OCI-LY7 (cell line): ENCODE data around the gene RALGAPA2. TPM values are rescaled to one million over a fixed set of nuclear protein-coding genes. Genes with fewer than 3 reads are reported as not detected.

Experiments
- BruUV-seq: library from RNA; stranded (reverse); fragments of 400-500 nt; replicated peaks from 2 replicates; lab custom pipeline; 2021; lab: Mats Ljungman, UMichigan
- CTCF ChIA-PET: fragments of 300-600 bp; sonication (Branson Sonifier 250); formaldehyde crosslinking; loops from one replicate; lab custom pipeline; 2022; ENCODE audit warnings: antibody characterized with exemption; ENCODE audit not compliant: unreplicated experiment; lab: Charles Lee
- POLR2A ChIA-PET: fragments of 300-600 bp; sonication (Branson Sonifier 250); formaldehyde crosslinking; loops from one replicate; lab custom pipeline; 2022; ENCODE audit warnings: antibody characterized with exemption; lab: Charles Lee
- DNase-seq: peaks from one replicate; pipeline ENCODE4 v3.0.0-alpha.2; 2015; ENCODE audit warnings: low spot score
- H2AFZ ChIP-seq: fragments of 200-600 bp; sonication (generic), shearing (Covaris generic); 2 replicates; pipeline ENCODE4 v1.6.1; 2014; ENCODE audit warnings: mild to moderate bottlenecking, antibody characterized with exemption, low read length, moderate library complexity
- H3K27ac ChIP-seq: fragments of 200-600 bp; sonication (generic); 2 replicates; pipeline ENCODE4 v1.5.1; 2014; ENCODE audit warnings: mixed run types, low read depth, mild to moderate bottlenecking, moderate library complexity, low read length, inconsistent platforms; ENCODE audit not compliant: poor library complexity, severe bottlenecking
- H3K36me3 ChIP-seq: fragments of 200-600 bp; sonication (generic); 2 replicates; pipeline ENCODE4 v1.6.1; 2014; ENCODE audit warnings: mild to moderate bottlenecking, antibody characterized with exemption, low read length, moderate library complexity, mixed read lengths; ENCODE audit not compliant: insufficient read depth
- H3K4me1 ChIP-seq: fragments of 200-600 bp; sonication (generic); 2 replicates; pipeline ENCODE4 v1.5.1; 2014; ENCODE audit warnings: mild to moderate bottlenecking, low read length; ENCODE audit not compliant: insufficient read depth, poor library complexity, severe bottlenecking
- H3K4me2 ChIP-seq: fragments of 200-600 bp; sonication (generic); 2 replicates; pipeline ENCODE4 v1.6.1; 2014; ENCODE audit warnings: mild to moderate bottlenecking, low read length
- H3K4me3 ChIP-seq: fragments of 200-600 bp; sonication (generic); 2 replicates; pipeline ENCODE4 v1.5.1; 2014; ENCODE audit warnings: mild to moderate bottlenecking, low read depth, low read length; ENCODE audit not compliant: poor library complexity, severe bottlenecking
- H3K79me2 ChIP-seq: fragments of 200-600 bp; sonication (generic); 2 replicates; pipeline ENCODE4 v1.6.1; 2016; ENCODE audit warnings: low read depth, mild to moderate bottlenecking, low read length, moderate library complexity, mixed read lengths; ENCODE audit not compliant: insufficient read depth
- H3K9me2 ChIP-seq: fragments of 200-600 bp; sonication (generic); 2 replicates; pipeline ENCODE4 v1.6.1; 2016; ENCODE audit warnings: mild to moderate bottlenecking, low read length, mixed read lengths; ENCODE audit not compliant: insufficient read depth
- H3K9me3 ChIP-seq: fragments of 200-600 bp; sonication (generic); 2 replicates; pipeline ENCODE4 v1.6.1; 2014; ENCODE audit warnings: mild to moderate bottlenecking, mixed run types, low read length, mixed read lengths
- H4K20me1 ChIP-seq: fragments of 200-600 bp; sonication (generic); 2 replicates; pipeline ENCODE4 v1.6.1; 2014; ENCODE audit warnings: mild to moderate bottlenecking, antibody characterized with exemption, low read length, moderate library complexity, mixed read lengths; ENCODE audit not compliant: insufficient read depth
- EZH2phosphoT487 ChIP-seq: fragments of 200-600 bp; sonication (generic); IDR thresholded peaks from 2 replicates; pipeline ENCODE4 v1.6.1; 2018; ENCODE audit warnings: low read depth, borderline replicate concordance, mild to moderate bottlenecking, mixed run types, antibody characterized with exemption, low read length, moderate library complexity, mixed read lengths
- intact Hi-C: fragments of 100-400 bp; cut with micrococcal nuclease; formaldehyde crosslinking; loops from one replicate; pipeline ENCODE4 v1.10.0; 2022; ENCODE audit not compliant: unreplicated experiment
- total RNA-seq, 2 experiments: library from RNA; depleted of rRNA in 1 of 2; stranded (reverse); fragments of >200 nt in 1 of 2; shearing (Covaris generic) in 1 of 2; gene quantifications; 2 replicates each; pipeline ENCODE4 v1.2.3, GENCODE V29; 2014 to 2022
- TF ChIP-seq, protein P1 (sequence below): fragments of 200-600 bp; sonication (generic); conservative IDR thresholded peaks from 2 replicates; pipeline ENCODE4 v1.5.1; 2014; ENCODE audit warnings: mild to moderate bottlenecking, antibody characterized with exemption, low read length, moderate library complexity, mixed read lengths

Gene RALGAPA2
- total RNA-seq, 2 experiments from 2014 or later: 9.1 to 17.8 TPM

DNA sequence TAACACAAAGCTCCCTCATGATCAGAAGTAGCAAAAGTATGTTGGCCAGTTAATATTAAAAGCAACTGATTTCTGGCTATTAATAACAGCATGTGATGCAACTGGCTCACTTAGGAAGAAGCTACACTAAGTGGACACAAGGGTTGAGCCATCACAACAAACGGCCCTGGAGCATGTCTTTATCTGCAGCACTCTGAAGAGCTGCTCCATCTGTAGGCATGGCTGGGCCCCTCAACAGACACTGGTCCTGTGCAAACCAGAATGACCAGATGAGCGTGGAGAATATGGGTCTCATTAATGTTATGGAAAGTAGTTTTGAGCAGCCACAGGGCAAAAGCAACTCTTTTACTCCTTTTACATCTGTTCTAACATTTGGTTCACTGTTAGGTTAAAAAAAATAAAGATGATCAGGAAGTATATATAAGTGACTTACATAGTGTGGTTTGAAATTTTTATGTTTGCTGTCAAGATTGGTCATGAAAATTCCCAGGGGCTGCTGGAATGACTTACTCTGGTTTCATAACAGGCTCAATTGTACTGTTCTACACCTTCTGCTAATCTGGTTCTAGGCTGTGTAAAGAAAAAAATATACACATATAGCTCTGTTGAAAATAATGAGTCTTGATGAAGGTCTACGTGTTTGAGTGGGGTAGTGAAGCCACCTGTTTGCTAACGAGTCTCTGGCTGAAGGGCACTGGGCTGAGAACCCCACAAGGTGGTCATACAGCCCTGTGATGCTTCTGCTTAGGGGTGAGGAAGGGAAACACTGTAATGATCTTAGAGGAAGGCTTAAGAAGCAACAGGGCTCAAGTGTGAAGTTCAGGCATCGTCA lies 286.4 kb downstream of the RALGAPA2 start:
- DNase-seq: no peak
- Histone ChIP-seq H3K4me1 (no peaks in the 10 kb centered on the region), H3K9me3 (no peaks in the 10 kb centered on the region), H3K27ac (no peak overlapping the region), H3K4me2 (no peak overlapping the region), H4K20me1 (no peaks in the 10 kb centered on the region), H2AFZ (no peak overlapping the region), H3K9me2 (no peaks in the 10 kb centered on the region), H3K4me3 (no peak overlapping the region), H3K36me3 (no peaks in the 10 kb centered on the region), H3K79me2 (no peaks in the 10 kb centered on the region)
- TF ChIP-seq, protein P1, sequence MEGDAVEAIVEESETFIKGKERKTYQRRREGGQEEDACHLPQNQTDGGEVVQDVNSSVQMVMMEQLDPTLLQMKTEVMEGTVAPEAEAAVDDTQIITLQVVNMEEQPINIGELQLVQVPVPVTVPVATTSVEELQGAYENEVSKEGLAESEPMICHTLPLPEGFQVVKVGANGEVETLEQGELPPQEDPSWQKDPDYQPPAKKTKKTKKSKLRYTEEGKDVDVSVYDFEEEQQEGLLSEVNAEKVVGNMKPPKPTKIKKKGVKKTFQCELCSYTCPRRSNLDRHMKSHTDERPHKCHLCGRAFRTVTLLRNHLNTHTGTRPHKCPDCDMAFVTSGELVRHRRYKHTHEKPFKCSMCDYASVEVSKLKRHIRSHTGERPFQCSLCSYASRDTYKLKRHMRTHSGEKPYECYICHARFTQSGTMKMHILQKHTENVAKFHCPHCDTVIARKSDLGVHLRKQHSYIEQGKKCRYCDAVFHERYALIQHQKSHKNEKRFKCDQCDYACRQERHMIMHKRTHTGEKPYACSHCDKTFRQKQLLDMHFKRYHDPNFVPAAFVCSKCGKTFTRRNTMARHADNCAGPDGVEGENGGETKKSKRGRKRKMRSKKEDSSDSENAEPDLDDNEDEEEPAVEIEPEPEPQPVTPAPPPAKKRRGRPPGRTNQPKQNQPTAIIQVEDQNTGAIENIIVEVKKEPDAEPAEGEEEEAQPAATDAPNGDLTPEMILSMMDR: no peak
- TF ChIP-seq EZH2phosphoT487: no peak
- intact Hi-C loops: no loop called here
- CTCF ChIA-PET: no interaction called here
- POLR2A ChIA-PET: no interaction called here
- no TSS peak for BruUV-seq

- no peaks in the 10 kb centered on the region for H4K20me1 ChIP-seq
- no peaks in the 10 kb centered on the region for H3K36me3 ChIP-seq
- no peak overlapping the region for H3K4me2 ChIP-seq
- no peak overlapping the region for H3K27ac ChIP-seq
- TF ChIP-seq, protein P1: no peak
- TF ChIP-seq EZH2phosphoT487: no peak
- H3K9me2 ChIP-seq: no peaks in the 10 kb centered on the region
- CTCF ChIA-PET: no interaction called here
- DNase-seq: no peak
- POLR2A ChIA-PET: interaction anchor here (0.5 kb wide), 1 partner anchor 90 kb away, joined by 3 read pairs; no protein-coding TSS in a partner anchor
- intact Hi-C loops: no loop called here
- H3K4me1 ChIP-seq: no peaks in the 10 kb centered on the region
- H3K9me3 ChIP-seq: no peaks in the 10 kb centered on the region
- no peak overlapping the region for H3K4me3 ChIP-seq
- no peak overlapping the region for H2AFZ ChIP-seq
- no TSS peak for BruUV-seq
- H3K79me2 ChIP-seq: no peaks in the 10 kb centered on the region
These were observed 289.3 kb downstream of the RALGAPA2 start for GRCh38 chr20:20423117-20423516.
